Mesenchymal stem cell (in vitro differentiated cells and primary cell): ENCODE results near the gene HTT.

Source experiments
- DNase-seq: peaks from one replicate; pipeline ENCODE4 v3.0.0-alpha.2; 2013
- H2AFZ ChIP-seq: one replicate; pipeline ENCODE4 v1.6.1; 2013; ENCODE audit warnings: low read depth, mild to moderate bottlenecking, control low read depth, inconsistent platforms, low read length, moderate library complexity
- H2AK5ac ChIP-seq: 2 replicates; pipeline ENCODE4 v1.6.1; 2013; ENCODE audit warnings: low read length, moderate library complexity, mild to moderate bottlenecking, inconsistent platforms; ENCODE audit not compliant: severe bottlenecking
- H2BK120ac ChIP-seq: one replicate; pipeline ENCODE4 v1.6.1; 2013; ENCODE audit warnings: low read depth, mild to moderate bottlenecking, inconsistent platforms, low read length, moderate library complexity
- H2BK12ac ChIP-seq, 2 experiments: one replicate each; pipeline ENCODE4 v1.6.1; 2013; ENCODE audit warnings: inconsistent platforms in 2 of 2, low read length in 2 of 2, mild to moderate bottlenecking in 2 of 2, moderate library complexity in 2 of 2, control low read depth in 1 of 2
- H2BK15ac ChIP-seq: one replicate; pipeline ENCODE4 v1.6.1; 2013; ENCODE audit warnings: mild to moderate bottlenecking, low read depth, inconsistent platforms; ENCODE audit not compliant: poor library complexity, severe bottlenecking
- H2BK5ac ChIP-seq: 2 replicates; pipeline ENCODE4 v1.6.1; 2013; ENCODE audit warnings: low read depth, mild to moderate bottlenecking, low read length, control low read depth, inconsistent platforms; ENCODE audit not compliant: poor library complexity, severe bottlenecking
- H3K14ac ChIP-seq, 2 experiments: one replicate each; pipeline ENCODE4 v1.6.1; 2013; ENCODE audit warnings: inconsistent platforms in 2 of 2, low read length in 2 of 2, control low read depth in 1 of 2, mild to moderate bottlenecking in 1 of 2, moderate library complexity in 1 of 2
- H3K18ac ChIP-seq, 2 experiments: one replicate each; pipeline ENCODE4 v1.6.1; 2013; ENCODE audit warnings: inconsistent platforms in 2 of 2, low read length in 2 of 2, control low read depth in 1 of 2, low read depth in 1 of 2, mild to moderate bottlenecking in 1 of 2
- H3K23ac ChIP-seq, 2 experiments: one replicate each; pipeline ENCODE4 v1.6.1; 2013; ENCODE audit warnings: inconsistent platforms in 2 of 2, low read length in 2 of 2, mild to moderate bottlenecking in 2 of 2, moderate library complexity in 2 of 2, control low read depth in 1 of 2
- H3K27ac ChIP-seq: 2 replicates; pipeline ENCODE4 v1.5.1; 2013; ENCODE audit warnings: mild to moderate bottlenecking, moderate library complexity, low read length, control low read depth, inconsistent platforms; ENCODE audit not compliant: poor library complexity, severe bottlenecking
- H3K27me3 ChIP-seq, 2 experiments: 2 replicates each; pipeline versions ENCODE4 v1.6.1 to v1.7.0; 2013; ENCODE audit warnings: low read length in 2 of 2, mild to moderate bottlenecking in 2 of 2, moderate library complexity in 2 of 2, control low read depth in 1 of 2, inconsistent platforms in 1 of 2; ENCODE audit not compliant: control insufficient read depth in 1 of 2, insufficient read depth in 1 of 2
- H3K36me3 ChIP-seq, 2 experiments: 2 replicates each; pipeline versions ENCODE4 v1.6.1 to v1.7.0; 2013; ENCODE audit warnings: low read length in 2 of 2, control low read depth in 1 of 2, inconsistent platforms in 1 of 2, low read depth in 1 of 2, mild to moderate bottlenecking in 1 of 2; ENCODE audit not compliant: insufficient read depth in 2 of 2, control insufficient read depth in 1 of 2
- H3K4ac ChIP-seq, 2 experiments: one replicate each; pipeline ENCODE4 v1.6.1; 2013; ENCODE audit warnings: inconsistent platforms in 2 of 2, low read length in 2 of 2, mild to moderate bottlenecking in 2 of 2, moderate library complexity in 2 of 2, control low read depth in 1 of 2, low read depth in 1 of 2
- H3K4me1 ChIP-seq: 2 replicates; pipeline ENCODE4 v1.6.1; 2013; ENCODE audit warnings: low read depth, low read length, control low read depth; ENCODE audit not compliant: control insufficient read depth, insufficient read depth
- H3K4me2 ChIP-seq: 2 replicates; pipeline ENCODE4 v1.6.1; 2013; ENCODE audit warnings: low read length, mild to moderate bottlenecking, inconsistent platforms; ENCODE audit not compliant: poor library complexity, severe bottlenecking
- H3K4me3 ChIP-seq, 2 experiments: 2 replicates each; pipeline versions ENCODE4 v1.5.1 to v1.7.0; 2013; ENCODE audit warnings: low read length in 2 of 2, mild to moderate bottlenecking in 2 of 2, control low read depth in 1 of 2, low read depth in 1 of 2; ENCODE audit not compliant: insufficient read depth in 1 of 2
- H3K79me1 ChIP-seq: replicated peaks from 2 replicates; pipeline ENCODE4 v1.6.1; 2013; ENCODE audit warnings: mild to moderate bottlenecking, control low read depth, low read length, inconsistent platforms; ENCODE audit not compliant: poor library complexity, severe bottlenecking
- H3K9ac ChIP-seq: 2 replicates; pipeline ENCODE4 v1.7.0; 2013; ENCODE audit warnings: mild to moderate bottlenecking, low read length, moderate library complexity
- H3K9me3 ChIP-seq: 2 replicates; pipeline ENCODE4 v1.7.0; 2013; ENCODE audit warnings: mild to moderate bottlenecking, low read length; ENCODE audit not compliant: control insufficient read depth
- H4K8ac ChIP-seq: one replicate; pipeline ENCODE4 v1.6.1; 2013; ENCODE audit warnings: inconsistent platforms, mild to moderate bottlenecking, low read length, moderate library complexity
- H4K91ac ChIP-seq: one replicate; pipeline ENCODE4 v1.6.1; 2013; ENCODE audit warnings: mild to moderate bottlenecking, low read length, inconsistent platforms
- WGBS: methylation state at CpG from one replicate; pipeline ENCODE4 v1.1.7; 2013; ENCODE audit warnings: mixed read lengths; 5-methylcytosine and 5-hydroxymethylcytosine counted together

HTT gene

GRCh38 chr4:3192188-3192587 is 117.7 kb downstream of the HTT start:
- Histone ChIP-seq H3K27me3 (no peaks in the 10 kb centered on the region), H2BK120ac (peak overlapping the region; percentile 42), H4K8ac (no peak overlapping the region), H3K18ac (peak overlapping the region; percentile 25 to 61), H3K14ac (no peak overlapping the region), H3K4me3 (no peak overlapping the region), H4K91ac (peak overlapping the region; percentile 43), H3K79me1 (peaks cover 25% of the 10 kb centered on the region), H3K27ac (peak overlapping the region; percentile 14), H3K9ac (no peak overlapping the region), H3K4ac (peak overlapping the region in 1 of 2 experiments; percentile 9), H2AFZ (no peak overlapping the region), H2AK5ac (peak overlapping the region; percentile 93), H2BK5ac (no peak overlapping the region), H3K9me3 (no peaks in the 10 kb centered on the region), H2BK15ac (no peak overlapping the region), H3K23ac (no peak overlapping the region), H2BK12ac (no peak overlapping the region), H3K4me2 (no peak overlapping the region), H3K4me1 (peaks cover 3% of the 10 kb centered on the region), H3K36me3 (peaks cover 41 to 81% of the 10 kb centered on the region in 2 experiments)
- 98% methylated on average over 4 of the region's 4 CpGs for WGBS
- no peak for DNase-seq

GRCh38 chr4:3192827-3193226 is 118.3 kb downstream of the HTT start:
- peak overlapping the region; percentile 41 for H2BK15ac ChIP-seq
- H2AFZ ChIP-seq, result no peak overlapping the region
- no peak overlapping the region for H4K8ac ChIP-seq
- no peak overlapping the region for H3K9ac ChIP-seq
- H3K23ac ChIP-seq, result no peak overlapping the region
- no peaks in the 10 kb centered on the region for H3K27me3 ChIP-seq
- H3K27ac ChIP-seq, result no peak overlapping the region
- no peak overlapping the region for H3K4me2 ChIP-seq
- H3K9me3 ChIP-seq, result no peaks in the 10 kb centered on the region
- H2BK120ac ChIP-seq, result no peak overlapping the region
- H2AK5ac ChIP-seq, result no peak overlapping the region
- H4K91ac ChIP-seq, result no peak overlapping the region
- no peak overlapping the region for H3K14ac ChIP-seq
- DNase-seq, result no peak
- no peak overlapping the region for H2BK5ac ChIP-seq
- H3K4me1 ChIP-seq, result peaks cover 3% of the 10 kb centered on the region
- no peak overlapping the region for H2BK12ac ChIP-seq
- peaks cover 30% of the 10 kb centered on the region for H3K79me1 ChIP-seq
- H3K18ac ChIP-seq, result no peak overlapping the region
- WGBS, result 97% methylated on average over 11 of the region's 12 CpGs
- H3K4ac ChIP-seq, result no peak overlapping the region
- H3K36me3 ChIP-seq, result peaks cover 47 to 81% of the 10 kb centered on the region in 2 experiments
- no peak overlapping the region for H3K4me3 ChIP-seq

- H3K27ac ChIP-seq, result no peak overlapping the region
- H3K9ac ChIP-seq, result no peak overlapping the region
- 94% methylated on average over 5 of the region's 6 CpGs for WGBS
- no peak overlapping the region for H2BK15ac ChIP-seq
- no peak overlapping the region for H4K91ac ChIP-seq
- H3K23ac ChIP-seq, result no peak overlapping the region
- H3K18ac ChIP-seq, result no peak overlapping the region
- no peaks in the 10 kb centered on the region for H3K9me3 ChIP-seq
- H3K4me3 ChIP-seq, result no peak overlapping the region
- H3K27me3 ChIP-seq, result no peaks in the 10 kb centered on the region
- peaks cover 43 to 77% of the 10 kb centered on the region in 2 experiments for H3K36me3 ChIP-seq
- no peak overlapping the region for H2AFZ ChIP-seq
- H3K4ac ChIP-seq, result no peak overlapping the region
- no peak overlapping the region for H2BK5ac ChIP-seq
- H2AK5ac ChIP-seq, result no peak overlapping the region
- no peak overlapping the region for H4K8ac ChIP-seq
- H3K4me1 ChIP-seq, result peaks cover 3% of the 10 kb centered on the region
- H2BK12ac ChIP-seq, result no peak overlapping the region
- no peak overlapping the region for H2BK120ac ChIP-seq
- H3K79me1 ChIP-seq, result peaks cover 32% of the 10 kb centered on the region
- H3K4me2 ChIP-seq, result no peak overlapping the region
- H3K14ac ChIP-seq, result no peak overlapping the region
- peak; percentile 12 for DNase-seq
These were observed 119.2 kb downstream of the HTT start for GRCh38 chr4:3193531-3194203.

DNA sequence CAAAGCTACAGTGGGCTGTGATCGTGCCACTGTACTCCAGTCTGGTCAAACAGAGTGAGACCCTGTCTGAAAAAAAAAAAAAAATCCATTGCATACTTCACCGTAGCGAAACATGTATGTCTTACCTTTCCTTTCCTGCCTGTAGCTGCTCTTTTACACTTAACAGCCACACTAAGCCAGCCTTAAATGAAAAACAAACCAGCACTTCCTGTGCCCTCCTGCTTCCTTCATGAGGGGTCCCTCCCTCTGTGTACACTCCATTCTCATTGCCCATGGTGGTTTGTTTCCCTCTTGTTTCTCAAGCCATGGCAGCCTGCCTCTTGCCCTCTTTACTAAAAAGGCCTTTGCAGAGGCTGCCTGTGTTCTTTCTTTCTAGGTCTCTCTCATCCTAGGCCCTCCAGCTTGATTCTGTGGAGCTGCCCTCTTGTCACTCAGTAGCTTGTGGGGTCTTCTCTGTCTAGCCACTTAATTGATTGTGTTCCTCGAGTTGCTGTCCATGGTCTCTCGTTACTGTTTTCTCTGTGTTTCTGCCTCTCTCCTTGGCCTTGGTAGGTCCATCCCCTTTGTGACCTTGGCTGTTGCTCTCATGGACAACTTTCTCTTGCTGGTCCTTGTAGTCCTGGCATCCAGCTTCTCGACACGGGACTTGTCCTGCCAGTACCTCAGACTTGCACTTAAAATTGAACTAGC is 122.3 kb downstream of the HTT start:
- Histone ChIP-seq H2BK15ac (no peak overlapping the region), H3K4me2 (no peak overlapping the region), H2AFZ (no peak overlapping the region), H3K79me1 (peaks cover 30% of the 10 kb centered on the region), H3K4me3 (no peak overlapping the region), H2BK120ac (no peak overlapping the region), H3K9me3 (no peaks in the 10 kb centered on the region), H2AK5ac (no peak overlapping the region), H3K9ac (no peak overlapping the region), H3K18ac (no peak overlapping the region), H4K8ac (no peak overlapping the region), H3K27ac (no peak overlapping the region), H3K23ac (no peak overlapping the region), H2BK5ac (no peak overlapping the region), H4K91ac (no peak overlapping the region), H3K14ac (no peak overlapping the region), H3K4me1 (peaks cover 3% of the 10 kb centered on the region), H2BK12ac (no peak overlapping the region), H3K4ac (no peak overlapping the region), H3K36me3 (peaks cover 47 to 70% of the 10 kb centered on the region in 2 experiments), H3K27me3 (no peaks in the 10 kb centered on the region)
- no peak for DNase-seq
- WGBS, result 98% methylated on average over 7 of the region's 7 CpGs
